Measurements from ENCODE around the gene MYL3. TPM values are rescaled to one million over a fixed set of nuclear protein-coding genes. Genes with fewer than 3 reads are reported as not detected.

MYL3 gene
- total RNA-seq, 1 donor from 2014 or later, result 7,440 TPM

DNA sequence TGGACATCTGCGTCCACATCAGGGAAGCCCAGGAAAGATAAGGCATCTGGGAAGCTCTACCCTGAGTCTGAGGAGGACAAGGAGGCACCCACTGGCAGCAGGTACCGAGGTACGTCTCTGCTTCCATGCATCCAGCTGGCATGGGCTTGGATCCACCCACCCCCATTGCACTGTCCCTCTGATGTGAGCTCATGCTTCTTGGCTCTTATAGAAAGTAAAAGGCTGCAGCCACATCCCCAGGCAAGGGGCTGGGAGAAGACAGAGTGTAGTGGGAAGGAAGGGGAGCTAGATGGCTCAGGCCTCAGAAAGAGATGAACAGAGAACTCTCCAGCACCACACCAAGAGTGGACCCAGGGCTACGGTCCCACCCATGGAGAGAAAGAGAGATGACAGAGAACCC is 32.5 kb upstream of the MYL3 start:
- TF ChIP-seq CTCF (IDR thresholded peaks at IDR 0.05; ENCODE audit: borderline replicate concordance), result no peak
- H3K4me1 ChIP-seq, result peaks cover 64% of the 10 kb centered on the region
- DNase-seq, result peak; percentile 7

DNA sequence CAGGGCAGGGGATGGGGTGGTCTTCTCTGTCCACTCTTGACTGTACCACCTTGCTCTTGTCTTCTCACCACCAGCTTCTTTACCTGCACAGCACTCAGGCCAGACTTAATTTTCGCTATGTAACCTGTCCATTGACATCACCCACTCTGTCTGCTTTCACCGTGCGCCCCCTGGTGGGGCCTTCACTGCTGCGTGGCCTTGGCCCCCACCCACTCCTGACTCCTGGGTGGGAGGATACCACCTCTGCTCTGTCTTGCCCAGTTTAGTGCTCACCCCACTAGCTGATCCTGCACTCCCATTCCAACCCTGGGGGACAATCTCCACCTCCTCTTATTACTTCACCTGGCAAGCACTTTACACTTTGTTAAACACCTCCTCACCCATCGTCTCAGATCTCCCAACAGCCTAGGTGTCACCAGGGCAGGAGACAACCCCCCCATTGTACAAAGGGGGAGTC is 32.0 kb upstream of the MYL3 start:
- peak; percentile 93 for TF ChIP-seq CTCF (IDR thresholded peaks at IDR 0.05; ENCODE audit: borderline replicate concordance)
- Histone ChIP-seq H3K4me3 (no peak overlapping the region), H3K36me3 (no peaks in the 10 kb centered on the region), H3K27ac (replicated peaks) (peak overlapping the region; percentile 19), H3K9me3 (replicated peaks) (no peaks in the 10 kb centered on the region), H3K4me1 (peaks cover 64% of the 10 kb centered on the region), H3K27me3 (ENCODE audit: low read depth) (peaks cover 28% of the 10 kb centered on the region)
- intact Hi-C loops (cut with micrococcal nuclease), result loop anchor here (5.0 kb wide), 1 partner anchor 33 kb away; the partner anchor contains the start of gene MYL3
- DNase-seq, result peak; percentile 81

More for the DNA sequence above, 32.5 kb upstream of the MYL3 start:
- H3K36me3 ChIP-seq, result no peaks in the 10 kb centered on the region
- peak overlapping the region; percentile 19 for H3K27ac ChIP-seq (replicated peaks)
- H3K4me3 ChIP-seq, result no peak overlapping the region
- no peaks in the 10 kb centered on the region for H3K9me3 ChIP-seq (replicated peaks)
- intact Hi-C loops (cut with micrococcal nuclease), result loop anchor here (5.0 kb wide), 1 partner anchor 33 kb away; the partner anchor contains the start of gene MYL3
- peaks cover 28% of the 10 kb centered on the region for H3K27me3 ChIP-seq (ENCODE audit: low read depth)

DNA sequence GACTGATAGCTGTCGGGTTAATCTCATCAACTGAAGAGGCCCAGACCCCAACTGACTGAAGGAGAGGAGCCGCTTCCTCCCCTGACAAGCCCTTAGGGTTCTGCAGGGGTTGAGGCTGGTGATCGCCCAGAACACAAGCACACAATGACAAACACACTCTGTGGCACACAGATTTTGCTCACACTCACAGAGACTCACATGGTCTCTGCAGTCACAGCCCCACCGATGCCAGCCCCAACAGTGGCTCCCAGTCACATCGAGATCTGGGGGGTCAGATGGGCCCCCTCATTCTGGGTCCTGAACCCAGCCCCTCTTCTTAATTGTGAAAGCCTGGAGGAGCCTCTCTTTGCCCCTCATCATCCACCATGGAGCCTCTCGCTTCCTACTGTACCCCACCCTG is 31.0 kb upstream of the MYL3 start:
- DNase-seq, result peak; percentile 7
- intact Hi-C loops (cut with micrococcal nuclease), result no loop called here
- no peaks in the 10 kb centered on the region for H3K36me3 ChIP-seq
- no peak for TF ChIP-seq CTCF (IDR thresholded peaks at IDR 0.05; ENCODE audit: borderline replicate concordance)
- peaks cover 26% of the 10 kb centered on the region for H3K27me3 ChIP-seq (ENCODE audit: low read depth)
- H3K27ac ChIP-seq (replicated peaks), result peak overlapping the region; percentile 79
- H3K4me1 ChIP-seq, result peaks cover 63% of the 10 kb centered on the region
- no peaks in the 10 kb centered on the region for H3K9me3 ChIP-seq (replicated peaks)
- no peak overlapping the region for H3K4me3 ChIP-seq

GRCh38 chr3:46893763-46894162 is 30.5 kb upstream of the MYL3 start:
- Histone ChIP-seq H3K4me3 (no peak overlapping the region), H3K4me1 (peaks cover 63% of the 10 kb centered on the region), H3K27me3 (ENCODE audit: low read depth) (peaks cover 21% of the 10 kb centered on the region), H3K36me3 (no peaks in the 10 kb centered on the region), H3K27ac (replicated peaks) (peak overlapping the region; percentile 79), H3K9me3 (replicated peaks) (no peaks in the 10 kb centered on the region)
- TF ChIP-seq CTCF (IDR thresholded peaks at IDR 0.05; ENCODE audit: borderline replicate concordance), result no peak
- intact Hi-C loops (cut with micrococcal nuclease), result no loop called here
- peak; percentile 15 for DNase-seq

- Histone ChIP-seq H3K4me1 (peaks cover 61% of the 10 kb centered on the region), H3K4me3 (peak overlapping the region; percentile 64), H3K27ac (replicated peaks) (peak overlapping the region; percentile 79), H3K9me3 (replicated peaks) (no peaks in the 10 kb centered on the region), H3K36me3 (no peaks in the 10 kb centered on the region), H3K27me3 (ENCODE audit: low read depth) (peaks cover 16% of the 10 kb centered on the region)
- DNase-seq, result peak; percentile 31
- no peak for TF ChIP-seq CTCF (IDR thresholded peaks at IDR 0.05; ENCODE audit: borderline replicate concordance)
- intact Hi-C loops (cut with micrococcal nuclease), result no loop called here
These were observed 30.0 kb upstream of the MYL3 start for GRCh38 chr3:46893146-46893748.

All from left ventricle myocardium inferior (tissue), 1 donor.